WTC11 (cell line): ENCODE measurements around the gene PLEKHH1. TPM values are rescaled to one million over a fixed set of nuclear protein-coding genes. Genes with fewer than 3 reads are reported as not detected.

Experiments used
- ATAC-seq: fragments of 200-7000 bp; cut with Tn5 transposase; 2 replicates; pipeline ENCODE4 v1.10.0; 2021; ENCODE audit warnings: mild to moderate bottlenecking, moderate library complexity
- CTCF ChIA-PET: fragments of 300-600 bp; sonication (Branson Sonifier 250); formaldehyde crosslinking; loops from one replicate; lab custom pipeline; 2021; ENCODE audit warnings: antibody characterized with exemption; lab: Charles Lee
- POLR2A ChIA-PET: fragments of 350-600 bp; sonication (Branson Sonifier 250); formaldehyde crosslinking; loops from one replicate; lab custom pipeline; 2021; ENCODE audit warnings: antibody characterized with exemption; lab: Charles Lee
- DNase-seq: peaks from one replicate; pipeline ENCODE4 v3.0.0; 2021; ENCODE audit warnings: low spot score
- H3K27ac Mint-ChIP-seq: 2 replicates; pipeline ENCODE4 v1.8.0; 2021; ENCODE audit warnings: mixed read lengths
- H3K27me3 Mint-ChIP-seq: 2 replicates; pipeline ENCODE4 v1.8.0; 2021; ENCODE audit warnings: low read depth, mild to moderate bottlenecking, moderate library complexity, mixed read lengths
- H3K36me3 Mint-ChIP-seq: 2 replicates; pipeline ENCODE4 v1.8.0; 2021; ENCODE audit warnings: mixed read lengths
- H3K4me1 Mint-ChIP-seq: 2 replicates; pipeline ENCODE4 v1.8.0; 2022; ENCODE audit warnings: mixed read lengths
- H3K4me3 Mint-ChIP-seq: 2 replicates; pipeline ENCODE4 v1.8.0; 2021; ENCODE audit warnings: mild to moderate bottlenecking, moderate library complexity, mixed read lengths
- H3K9me3 Mint-ChIP-seq: 2 replicates; pipeline ENCODE4 v1.8.0; 2021; ENCODE audit warnings: mixed read lengths
- ATF1 ChIP-seq: sonication (generic); formaldehyde crosslinking; IDR thresholded peaks from 2 replicates; pipeline ENCODE4 v1.8.1; 2023; ENCODE audit warnings: mild to moderate bottlenecking, moderate library complexity, missing genetic modification reagents
- ATF2 ChIP-seq: sonication (generic); formaldehyde crosslinking; IDR thresholded peaks from 2 replicates; pipeline ENCODE4 v1.8.1; 2022; ENCODE audit warnings: low read depth, missing genetic modification reagents, borderline replicate concordance
- ERG ChIP-seq: fragments of 250-450 bp; sonication (Bioruptor Pico); IDR thresholded peaks from 2 replicates; pipeline ENCODE4 v1.8.0; 2021; ENCODE audit warnings: mild to moderate bottlenecking
- ETV6 ChIP-seq: sonication (generic); formaldehyde crosslinking; IDR thresholded peaks from 2 replicates; pipeline ENCODE4 v1.8.1; 2022; ENCODE audit warnings: mild to moderate bottlenecking, missing genetic modification reagents
- FOXK1 ChIP-seq: sonication (generic); formaldehyde crosslinking; IDR thresholded peaks from 2 replicates; pipeline ENCODE4 v1.8.0; 2022; ENCODE audit warnings: mild to moderate bottlenecking, moderate library complexity, missing genetic modification reagents
- FOXP1 ChIP-seq: sonication (generic); formaldehyde crosslinking; IDR thresholded peaks from 2 replicates; pipeline ENCODE4 v1.8.0; 2022; ENCODE audit warnings: missing genetic modification reagents, mild to moderate bottlenecking, moderate library complexity, borderline replicate concordance
- GTF2I ChIP-seq: fragments of 250-450 bp; sonication (Bioruptor Pico); conservative IDR thresholded peaks from 2 replicates; pipeline ENCODE4 v1.4.0; 2021; ENCODE audit warnings: mild to moderate bottlenecking
- KAT7 ChIP-seq: sonication (generic); formaldehyde crosslinking; IDR thresholded peaks from 2 replicates; pipeline ENCODE4 v1.8.1; 2023; ENCODE audit warnings: missing genetic modification reagents, mild to moderate bottlenecking, borderline replicate concordance
- MAX ChIP-seq: sonication (generic); formaldehyde crosslinking; IDR thresholded peaks from 2 replicates; pipeline ENCODE4 v1.8.0; 2022; ENCODE audit warnings: mild to moderate bottlenecking, missing genetic modification reagents
- MLX ChIP-seq: sonication (generic); formaldehyde crosslinking; IDR thresholded peaks from 2 replicates; pipeline ENCODE4 v1.8.1; 2023; ENCODE audit warnings: mild to moderate bottlenecking, missing genetic modification reagents, moderate library complexity
- MYBL2 ChIP-seq: sonication (generic); formaldehyde crosslinking; IDR thresholded peaks from 2 replicates; pipeline ENCODE4 v1.8.1; 2023; ENCODE audit warnings: mild to moderate bottlenecking, moderate library complexity, missing genetic modification reagents
- NFYB ChIP-seq: sonication (generic); formaldehyde crosslinking; conservative IDR thresholded peaks from 2 replicates; pipeline ENCODE4 v1.8.0; 2022; ENCODE audit warnings: low read depth, missing genetic modification reagents
- NR1H2 ChIP-seq: sonication (generic); formaldehyde crosslinking; IDR thresholded peaks from 2 replicates; pipeline ENCODE4 v1.9.0; 2021; ENCODE audit warnings: mild to moderate bottlenecking, moderate library complexity, missing genetic modification reagents
- OVOL2 ChIP-seq: fragments of 250-450 bp; sonication (Bioruptor Pico); IDR thresholded peaks from 2 replicates; pipeline ENCODE4 v1.9.0; 2021; ENCODE audit warnings: mild to moderate bottlenecking, borderline replicate concordance
- RELA ChIP-seq: sonication (generic); formaldehyde crosslinking; IDR thresholded peaks from 2 replicates; pipeline ENCODE4 v1.8.1; 2022; ENCODE audit warnings: missing genetic modification reagents, mild to moderate bottlenecking, borderline replicate concordance
- TEAD4 ChIP-seq: sonication (generic); formaldehyde crosslinking; IDR thresholded peaks from 2 replicates; pipeline ENCODE4 v1.8.0; 2022; ENCODE audit warnings: mild to moderate bottlenecking, missing genetic modification reagents
- ZMAT4 ChIP-seq: fragments of 250-450 bp; sonication (Bioruptor Pico); IDR thresholded peaks from 2 replicates; pipeline ENCODE4 v1.9.0; 2021; ENCODE audit warnings: mild to moderate bottlenecking
- ZNF396 ChIP-seq: fragments of 250-450 bp; sonication (Bioruptor Pico); IDR thresholded peaks from 2 replicates; pipeline ENCODE4 v1.8.0; 2021; ENCODE audit warnings: mild to moderate bottlenecking, moderate library complexity, borderline replicate concordance
- ZNF671 ChIP-seq: fragments of 250-450 bp; sonication (Bioruptor Pico); IDR thresholded peaks from 2 replicates; pipeline ENCODE4 v1.8.0; 2021; ENCODE audit warnings: mild to moderate bottlenecking
- total RNA-seq: library from RNA; stranded (reverse); gene quantifications from 3 replicates; pipeline ENCODE4 v1.2.3, GENCODE V29; 2021

Gene PLEKHH1
- total RNA-seq, 1 experiment from 2014 or later: 48.3 TPM

- H3K36me3 Mint-ChIP-seq: no peaks in the 10 kb centered on the region
- H3K4me3 Mint-ChIP-seq: no peak overlapping the region
- CTCF ChIA-PET: interaction anchor here (1.0 to 4.5 kb wide), 6 partner anchors 14 to 176 kb away, joined by 3 to 173 read pairs (median 51); partner anchors contain the start of genes ARG2 and PIGH
- H3K9me3 Mint-ChIP-seq: no peaks in the 10 kb centered on the region
- POLR2A ChIA-PET: interaction anchor here (0.5 kb wide), 1 partner anchor 134 kb away, joined by 3 read pairs; no protein-coding TSS in a partner anchor
- peaks cover 24% of the 10 kb centered on the region for H3K4me1 Mint-ChIP-seq
- ATAC-seq (no peak), DNase-seq (no peak)
- H3K27me3 Mint-ChIP-seq: peaks cover 2% of the 10 kb centered on the region
- no peak for TF ChIP-seq GTF2I (CRISPR knock-in tag)
- no peak for TF ChIP-seq OVOL2 (CRISPR knock-in tag)
- no peak for TF ChIP-seq ATF1 (CRISPR knock-in tag)
- TF ChIP-seq RELA (CRISPR knock-in tag): no peak
- no peak for TF ChIP-seq MLX (CRISPR knock-in tag)
- no peak for TF ChIP-seq FOXK1 (CRISPR knock-in tag)
- no peak for TF ChIP-seq TEAD4 (CRISPR knock-in tag)
- TF ChIP-seq NR1H2 (CRISPR knock-in tag): no peak
- no peak for TF ChIP-seq NFYB (CRISPR knock-in tag)
- no peak for TF ChIP-seq MAX
- no peak for TF ChIP-seq FOXP1 (CRISPR knock-in tag)
- TF ChIP-seq ZMAT4 (CRISPR knock-in tag): no peak
- no peak overlapping the region for H3K27ac Mint-ChIP-seq
Measured at GRCh38 chr14:67528276-67528675, 4.8 kb upstream of the PLEKHH1 start.

GRCh38 chr14:67529947-67530935 lies 2.8 kb upstream of the PLEKHH1 start:
- no peaks in the 10 kb centered on the region for H3K36me3 Mint-ChIP-seq
- CTCF ChIA-PET: interaction anchor here (0.6 to 5.3 kb wide), 5 partner anchors 12 to 174 kb away, joined by 3 to 40 read pairs (median 16); no protein-coding TSS in a partner anchor
- peaks cover 2% of the 10 kb centered on the region; the same call in 1 of the 2 replicates for H3K27me3 Mint-ChIP-seq
- POLR2A ChIA-PET: no interaction called here
- no peaks in the 10 kb centered on the region for H3K9me3 Mint-ChIP-seq
- H3K4me3 Mint-ChIP-seq: no peak overlapping the region
- H3K4me1 Mint-ChIP-seq: peaks cover 37% of the 10 kb centered on the region
- TF ChIP-seq MYBL2 (no peak), ZNF671 (no peak), ERG (CRISPR knock-in tag) (no peak), ETV6 (no peak), KAT7 (no peak), ATF2 (CRISPR knock-in tag) (no peak), ZNF396 (CRISPR knock-in tag) (no peak)
- H3K27ac Mint-ChIP-seq: no peak overlapping the region
- ATAC-seq (no peak), DNase-seq (no peak)
